ENCODE data around the gene AUTS2.
"Not testable (repeated sequence)": the region's sequence is repeated elsewhere in the genome, so short reads cannot be mapped to it uniquely, and the experiment has no call there.

AUTS2 gene

GRCh38 chr7:69757981-69758430 lies 159.7 kb downstream of the AUTS2 start:
- DNase-seq (ENCODE audit: low read depth, low spot score), result no peak

- no peak for DNase-seq (ENCODE audit: low read depth, low spot score)
Observed at GRCh38 chr7:69759373-69759772, 161.1 kb downstream of the AUTS2 start.

- DNase-seq (ENCODE audit: low read depth, low spot score), result no peak
Observed at GRCh38 chr7:69761290-69761922, 163.1 kb downstream of the AUTS2 start.

GRCh38 chr7:69762821-69763352 lies 164.6 kb downstream of the AUTS2 start:
- no peak for DNase-seq (ENCODE audit: low read depth, low spot score)

- no peak for DNase-seq (ENCODE audit: low read depth, low spot score)
Observed at GRCh38 chr7:69763513-69763912, 165.2 kb downstream of the AUTS2 start.

- no peak for DNase-seq (ENCODE audit: low read depth, low spot score)
Observed at GRCh38 chr7:69764147-69764546, 165.9 kb downstream of the AUTS2 start.

GRCh38 chr7:69764681-69765080 lies 166.4 kb downstream of the AUTS2 start:
- no peak for DNase-seq (ENCODE audit: low read depth, low spot score)

- no peak for DNase-seq (ENCODE audit: low read depth, low spot score)
Observed at GRCh38 chr7:69765879-69766278, 167.6 kb downstream of the AUTS2 start.

- no peak for DNase-seq (ENCODE audit: low read depth, low spot score)
Observed at GRCh38 chr7:69768986-69769595, 170.8 kb downstream of the AUTS2 start.

GRCh38 chr7:69769826-69770225 lies 171.6 kb downstream of the AUTS2 start:
- no peak for DNase-seq (ENCODE audit: low read depth, low spot score)

- no peak for DNase-seq (ENCODE audit: low read depth, low spot score)
Observed at GRCh38 chr7:69770613-69771012, 172.3 kb downstream of the AUTS2 start.

GRCh38 chr7:69772718-69773436 lies 174.6 kb downstream of the AUTS2 start:
- DNase-seq (ENCODE audit: low read depth, low spot score), result no peak

GRCh38 chr7:69773535-69774225 lies 175.4 kb downstream of the AUTS2 start:
- DNase-seq (ENCODE audit: low read depth, low spot score), result no peak

- DNase-seq (ENCODE audit: low read depth, low spot score), result no peak
Observed at GRCh38 chr7:69775231-69775771, 177.0 kb downstream of the AUTS2 start.

GRCh38 chr7:69776611-69777010 lies 178.3 kb downstream of the AUTS2 start:
- DNase-seq (ENCODE audit: low read depth, low spot score), result no peak

GRCh38 chr7:69778138-69778537 lies 179.9 kb downstream of the AUTS2 start:
- no peak for DNase-seq (ENCODE audit: low read depth, low spot score)

GRCh38 chr7:69780379-69780778 lies 182.1 kb downstream of the AUTS2 start:
- DNase-seq (ENCODE audit: low read depth, low spot score), result no peak

- DNase-seq (ENCODE audit: low read depth, low spot score), result no peak
Observed at GRCh38 chr7:69781412-69781846, 183.2 kb downstream of the AUTS2 start.

- no peak for DNase-seq (ENCODE audit: low read depth, low spot score)
Observed at GRCh38 chr7:69782917-69783684, 184.8 kb downstream of the AUTS2 start.

GRCh38 chr7:69786130-69786529 lies 187.9 kb downstream of the AUTS2 start:
- not testable (repeated sequence) for DNase-seq (ENCODE audit: low read depth, low spot score)
